OCI-LY7 (cell line): ENCODE measurements around the gene MIER1. TPM values are rescaled to one million over a fixed set of nuclear protein-coding genes. Genes with fewer than 3 reads are reported as not detected.

ENCODE experiments used
- BruUV-seq: library from RNA; stranded (reverse); fragments of 400-500 nt; replicated peaks from 2 replicates; lab custom pipeline; 2021; lab: Mats Ljungman, UMichigan
- CTCF ChIA-PET: fragments of 300-600 bp; sonication (Branson Sonifier 250); formaldehyde crosslinking; loops from one replicate; lab custom pipeline; 2022; ENCODE audit warnings: antibody characterized with exemption; ENCODE audit not compliant: unreplicated experiment; lab: Charles Lee
- POLR2A ChIA-PET: fragments of 300-600 bp; sonication (Branson Sonifier 250); formaldehyde crosslinking; loops from one replicate; lab custom pipeline; 2022; ENCODE audit warnings: antibody characterized with exemption; lab: Charles Lee
- DNase-seq: peaks from one replicate; pipeline ENCODE4 v3.0.0-alpha.2; 2015; ENCODE audit warnings: low spot score
- H2AFZ ChIP-seq: fragments of 200-600 bp; sonication (generic), shearing (Covaris generic); 2 replicates; pipeline ENCODE4 v1.6.1; 2014; ENCODE audit warnings: mild to moderate bottlenecking, antibody characterized with exemption, low read length, moderate library complexity
- H3K27ac ChIP-seq: fragments of 200-600 bp; sonication (generic); 2 replicates; pipeline ENCODE4 v1.5.1; 2014; ENCODE audit warnings: mixed run types, low read depth, mild to moderate bottlenecking, moderate library complexity, low read length, inconsistent platforms; ENCODE audit not compliant: poor library complexity, severe bottlenecking
- H3K36me3 ChIP-seq: fragments of 200-600 bp; sonication (generic); 2 replicates; pipeline ENCODE4 v1.6.1; 2014; ENCODE audit warnings: mild to moderate bottlenecking, antibody characterized with exemption, low read length, moderate library complexity, mixed read lengths; ENCODE audit not compliant: insufficient read depth
- H3K4me1 ChIP-seq: fragments of 200-600 bp; sonication (generic); 2 replicates; pipeline ENCODE4 v1.5.1; 2014; ENCODE audit warnings: mild to moderate bottlenecking, low read length; ENCODE audit not compliant: insufficient read depth, poor library complexity, severe bottlenecking
- H3K4me2 ChIP-seq: fragments of 200-600 bp; sonication (generic); 2 replicates; pipeline ENCODE4 v1.6.1; 2014; ENCODE audit warnings: mild to moderate bottlenecking, low read length
- H3K4me3 ChIP-seq: fragments of 200-600 bp; sonication (generic); 2 replicates; pipeline ENCODE4 v1.5.1; 2014; ENCODE audit warnings: mild to moderate bottlenecking, low read depth, low read length; ENCODE audit not compliant: poor library complexity, severe bottlenecking
- H3K79me2 ChIP-seq: fragments of 200-600 bp; sonication (generic); 2 replicates; pipeline ENCODE4 v1.6.1; 2016; ENCODE audit warnings: low read depth, mild to moderate bottlenecking, low read length, moderate library complexity, mixed read lengths; ENCODE audit not compliant: insufficient read depth
- H3K9me2 ChIP-seq: fragments of 200-600 bp; sonication (generic); 2 replicates; pipeline ENCODE4 v1.6.1; 2016; ENCODE audit warnings: mild to moderate bottlenecking, low read length, mixed read lengths; ENCODE audit not compliant: insufficient read depth
- H3K9me3 ChIP-seq: fragments of 200-600 bp; sonication (generic); 2 replicates; pipeline ENCODE4 v1.6.1; 2014; ENCODE audit warnings: mild to moderate bottlenecking, mixed run types, low read length, mixed read lengths
- H4K20me1 ChIP-seq: fragments of 200-600 bp; sonication (generic); 2 replicates; pipeline ENCODE4 v1.6.1; 2014; ENCODE audit warnings: mild to moderate bottlenecking, antibody characterized with exemption, low read length, moderate library complexity, mixed read lengths; ENCODE audit not compliant: insufficient read depth
- EZH2phosphoT487 ChIP-seq: fragments of 200-600 bp; sonication (generic); IDR thresholded peaks from 2 replicates; pipeline ENCODE4 v1.6.1; 2018; ENCODE audit warnings: low read depth, borderline replicate concordance, mild to moderate bottlenecking, mixed run types, antibody characterized with exemption, low read length, moderate library complexity, mixed read lengths
- intact Hi-C: fragments of 100-400 bp; cut with micrococcal nuclease; formaldehyde crosslinking; loops from one replicate; pipeline ENCODE4 v1.10.0; 2022; ENCODE audit not compliant: unreplicated experiment
- total RNA-seq, 2 experiments: library from RNA; depleted of rRNA in 1 of 2; stranded (reverse); fragments of >200 nt in 1 of 2; shearing (Covaris generic) in 1 of 2; gene quantifications; 2 replicates each; pipeline ENCODE4 v1.2.3, GENCODE V29; 2014 to 2022
- TF ChIP-seq, protein P1 (sequence below): fragments of 200-600 bp; sonication (generic); conservative IDR thresholded peaks from 2 replicates; pipeline ENCODE4 v1.5.1; 2014; ENCODE audit warnings: mild to moderate bottlenecking, antibody characterized with exemption, low read length, moderate library complexity, mixed read lengths

The MIER1 gene
- total RNA-seq, 2 experiments from 2014 or later, result 24.4 to 45.9 TPM

DNA sequence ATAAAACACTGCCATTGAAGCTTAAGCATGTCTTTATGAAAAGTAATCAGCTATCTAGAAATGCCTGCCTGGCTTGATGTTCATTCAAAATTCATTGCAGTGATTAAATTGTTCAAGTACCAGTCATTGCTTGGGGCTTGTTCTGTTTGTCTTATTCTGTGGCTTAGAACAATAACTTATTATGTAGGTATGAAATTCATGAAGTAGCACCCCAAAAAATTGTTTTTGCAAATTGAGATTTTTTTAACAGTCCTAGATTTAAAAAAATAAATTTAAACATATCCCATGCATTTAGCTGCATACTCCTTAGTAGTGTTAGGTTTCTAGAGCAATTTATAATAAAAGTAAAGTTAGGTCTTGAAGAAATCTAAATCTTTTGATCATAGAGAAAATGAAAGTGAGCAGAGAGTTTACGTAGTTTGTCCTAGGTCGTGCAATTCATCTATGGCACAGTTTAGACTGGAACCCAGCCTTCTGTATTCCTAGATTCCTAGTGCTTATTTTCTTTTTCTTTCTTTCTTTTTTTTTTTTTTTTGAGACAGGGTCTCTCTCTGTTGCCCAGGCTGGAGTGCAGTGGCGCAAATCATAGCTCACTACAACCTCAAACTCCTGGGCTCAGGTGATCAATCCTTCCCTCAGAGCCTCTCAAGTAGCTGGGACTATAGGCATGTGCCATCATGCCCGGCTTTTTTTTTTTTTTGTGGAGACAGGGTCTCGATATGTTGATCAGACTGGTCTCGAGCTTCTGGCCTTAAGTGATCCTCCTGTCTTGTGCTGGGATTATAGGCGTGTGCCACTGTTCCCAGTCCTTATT is 9.3 kb downstream of the MIER1 start:
- H3K36me3 ChIP-seq, result peaks cover 73% of the 10 kb centered on the region
- intact Hi-C loops, result loop anchor here (5.0 kb wide), 1 partner anchor 48 kb away; no protein-coding TSS in a partner anchor
- peak overlapping the region; percentile 76 for H3K4me2 ChIP-seq
- no peak overlapping the region for H3K27ac ChIP-seq
- peaks cover 49% of the 10 kb centered on the region for H3K4me1 ChIP-seq
- H3K9me2 ChIP-seq, result no peaks in the 10 kb centered on the region
- peaks cover 38% of the 10 kb centered on the region; the same call in 1 of the 2 replicates for H4K20me1 ChIP-seq
- DNase-seq, result no peak
- ChIA-PET POLR2A (interaction anchor here (0.6 to 1.6 kb wide), 12 partner anchors 9 to 635 kb away, joined by 3 to 6 read pairs (median 4); partner anchors contain the start of genes DNAI4 and MIER1), CTCF (no interaction called here)
- peaks cover 10% of the 10 kb centered on the region; the same call in 1 of the 2 replicates for H3K9me3 ChIP-seq
- H3K4me3 ChIP-seq, result peak overlapping the region; percentile 98
- BruUV-seq, result no TSS peak
- TF ChIP-seq EZH2phosphoT487, result no peak
- TF ChIP-seq, protein P1, sequence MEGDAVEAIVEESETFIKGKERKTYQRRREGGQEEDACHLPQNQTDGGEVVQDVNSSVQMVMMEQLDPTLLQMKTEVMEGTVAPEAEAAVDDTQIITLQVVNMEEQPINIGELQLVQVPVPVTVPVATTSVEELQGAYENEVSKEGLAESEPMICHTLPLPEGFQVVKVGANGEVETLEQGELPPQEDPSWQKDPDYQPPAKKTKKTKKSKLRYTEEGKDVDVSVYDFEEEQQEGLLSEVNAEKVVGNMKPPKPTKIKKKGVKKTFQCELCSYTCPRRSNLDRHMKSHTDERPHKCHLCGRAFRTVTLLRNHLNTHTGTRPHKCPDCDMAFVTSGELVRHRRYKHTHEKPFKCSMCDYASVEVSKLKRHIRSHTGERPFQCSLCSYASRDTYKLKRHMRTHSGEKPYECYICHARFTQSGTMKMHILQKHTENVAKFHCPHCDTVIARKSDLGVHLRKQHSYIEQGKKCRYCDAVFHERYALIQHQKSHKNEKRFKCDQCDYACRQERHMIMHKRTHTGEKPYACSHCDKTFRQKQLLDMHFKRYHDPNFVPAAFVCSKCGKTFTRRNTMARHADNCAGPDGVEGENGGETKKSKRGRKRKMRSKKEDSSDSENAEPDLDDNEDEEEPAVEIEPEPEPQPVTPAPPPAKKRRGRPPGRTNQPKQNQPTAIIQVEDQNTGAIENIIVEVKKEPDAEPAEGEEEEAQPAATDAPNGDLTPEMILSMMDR, result no peak
- no peak overlapping the region for H2AFZ ChIP-seq
- peaks cover 94% of the 10 kb centered on the region for H3K79me2 ChIP-seq

DNA sequence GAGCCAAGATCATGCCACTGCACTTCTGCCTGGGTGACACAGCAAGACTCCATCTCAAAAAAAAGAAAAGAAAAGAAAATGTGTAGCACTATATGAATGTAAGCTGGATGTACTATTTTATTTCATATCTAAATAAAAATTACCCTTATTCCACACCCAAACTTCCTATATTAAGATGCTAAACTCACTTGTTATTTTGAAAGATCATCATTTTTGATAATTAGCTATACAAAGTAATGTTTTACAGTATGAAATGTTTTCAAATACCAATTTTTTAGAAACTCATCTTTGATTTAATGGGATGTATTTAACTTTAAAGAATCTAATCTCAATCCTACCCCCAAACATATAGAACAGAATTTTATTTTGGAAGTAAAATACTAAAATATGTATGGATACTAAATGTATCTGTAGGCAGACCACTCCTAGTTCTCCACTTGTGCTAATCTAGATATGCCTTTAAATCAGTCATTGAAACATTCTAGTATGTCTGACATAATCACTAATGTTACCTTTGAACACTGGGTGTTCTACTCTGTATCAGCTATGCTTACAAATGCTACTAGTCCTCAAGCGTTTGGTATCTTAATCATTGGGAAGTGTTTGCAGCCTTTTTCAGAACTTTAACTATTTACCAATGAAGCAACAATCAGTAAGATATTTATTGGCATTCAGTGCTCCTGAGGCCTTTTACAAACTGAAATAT is 12.9 kb downstream of the MIER1 start:
- Histone ChIP-seq H3K79me2 (peaks cover 100% of the 10 kb centered on the region), H3K27ac (no peak overlapping the region), H3K4me2 (no peak overlapping the region), H3K4me1 (peaks cover 37% of the 10 kb centered on the region), H3K9me2 (no peaks in the 10 kb centered on the region), H3K36me3 (peaks cover 95% of the 10 kb centered on the region), H2AFZ (no peak overlapping the region), H3K4me3 (no peak overlapping the region), H4K20me1 (peaks cover 33% of the 10 kb centered on the region; the same call in 1 of the 2 replicates), H3K9me3 (peaks cover 10% of the 10 kb centered on the region; the same call in 1 of the 2 replicates)
- ChIA-PET CTCF (no interaction called here), POLR2A (interaction anchor here (0.9 to 1.3 kb wide), 5 partner anchors 10 to 25 kb away, joined by 3 to 7 read pairs (median 3); partner anchors contain the start of genes DNAI4 and MIER1)
- intact Hi-C loops, result no loop called here
- no peak for DNase-seq
- no TSS peak for BruUV-seq
- no peak for TF ChIP-seq EZH2phosphoT487
- TF ChIP-seq, protein P1, result no peak
